Medulla oblongata (tissue), 1 donor: Measurements from ENCODE around the gene CLCN2.

Experiments used
- DNase-seq: peaks from one replicate; pipeline ENCODE4 v3.0.0-alpha.2; 2015; ENCODE audit errors: extremely low spot score

The CLCN2 gene

GRCh38 chr3:184325715-184326369, 35.6 kb downstream of the CLCN2 start:
- DNase-seq = no peak

GRCh38 chr3:184325269-184325668, 36.1 kb downstream of the CLCN2 start:
- DNase-seq = no peak

- DNase-seq = no peak
Measured at GRCh38 chr3:184323696-184324095, 37.7 kb downstream of the CLCN2 start.

DNA sequence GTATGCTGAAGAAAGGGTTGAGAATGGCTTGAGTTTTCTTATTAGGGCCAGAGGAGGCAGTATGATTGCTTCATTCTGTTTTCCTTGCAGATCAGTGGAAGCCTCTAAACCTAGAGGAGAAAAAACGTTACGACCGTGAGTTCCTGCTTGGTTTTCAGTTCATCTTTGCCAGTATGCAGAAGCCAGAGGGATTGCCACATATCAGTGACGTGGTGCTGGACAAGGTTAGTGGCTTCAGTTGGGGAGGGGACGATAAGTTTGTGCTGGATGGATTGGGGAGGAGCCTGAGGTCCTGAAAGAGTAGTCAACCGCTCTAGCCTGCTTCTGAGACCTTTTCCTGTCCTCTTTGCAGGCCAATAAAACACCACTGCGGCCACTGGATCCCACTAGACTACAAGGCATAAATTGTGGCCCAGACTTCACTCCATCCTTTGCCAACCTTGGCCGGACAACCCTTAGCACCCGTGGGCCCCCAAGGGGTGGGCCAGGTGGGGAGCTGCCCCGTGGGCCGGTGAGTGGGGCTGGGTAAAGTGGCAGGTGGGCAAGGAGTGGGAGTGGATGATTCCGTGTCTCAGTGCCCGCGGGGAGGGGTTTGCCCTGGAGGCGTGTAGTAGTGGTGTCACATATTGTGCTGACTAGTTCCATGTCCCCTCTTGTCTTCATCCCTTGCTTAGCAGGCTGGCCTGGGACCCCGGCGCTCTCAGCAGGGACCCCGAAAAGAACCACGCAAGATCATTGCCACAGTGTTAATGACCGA, 38.5 kb downstream of the CLCN2 start:
- no peak for DNase-seq

GRCh38 chr3:184321666-184322065, 39.7 kb downstream of the CLCN2 start:
- DNase-seq = no peak

DNA sequence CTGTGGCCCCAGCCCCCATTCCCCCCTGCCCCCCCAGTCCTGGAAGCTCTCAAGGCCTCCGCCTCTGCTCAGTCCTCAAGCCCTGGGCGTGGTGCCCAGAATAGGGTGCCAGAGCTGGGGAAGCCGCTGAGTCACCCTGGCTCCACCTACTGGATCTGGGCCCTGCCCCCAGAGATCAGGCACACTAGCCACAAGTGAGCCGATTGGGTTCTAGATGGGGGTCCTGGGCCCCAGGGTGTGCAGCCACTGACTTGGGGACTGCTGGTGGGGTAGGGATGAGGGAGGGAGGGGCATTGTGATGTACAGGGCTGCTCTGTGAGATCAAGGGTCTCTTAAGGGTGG, 41.3 kb downstream of the CLCN2 start:
- DNase-seq = peak; percentile 98

DNA sequence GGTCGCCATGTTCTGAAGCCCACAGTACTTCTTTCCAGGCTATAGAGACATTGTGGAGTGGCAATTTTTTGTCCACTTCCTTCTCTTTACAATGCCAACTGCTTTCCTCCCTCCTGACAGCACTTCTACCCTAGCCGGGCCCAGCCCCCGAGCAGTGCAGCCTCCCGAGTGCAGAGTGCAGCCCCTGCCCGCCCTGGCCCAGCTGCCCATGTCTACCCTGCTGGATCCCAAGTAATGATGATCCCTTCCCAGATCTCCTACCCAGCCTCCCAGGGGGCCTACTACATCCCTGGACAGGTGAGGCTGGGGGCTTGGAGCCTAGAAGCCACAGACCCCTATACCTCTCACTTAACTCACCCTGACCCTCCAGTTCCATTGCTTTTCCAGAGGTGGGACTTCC, 44.2 kb downstream of the CLCN2 start:
- no peak for DNase-seq

- no peak for DNase-seq
Measured at GRCh38 chr3:184316792-184317191, 44.6 kb downstream of the CLCN2 start.

DNA sequence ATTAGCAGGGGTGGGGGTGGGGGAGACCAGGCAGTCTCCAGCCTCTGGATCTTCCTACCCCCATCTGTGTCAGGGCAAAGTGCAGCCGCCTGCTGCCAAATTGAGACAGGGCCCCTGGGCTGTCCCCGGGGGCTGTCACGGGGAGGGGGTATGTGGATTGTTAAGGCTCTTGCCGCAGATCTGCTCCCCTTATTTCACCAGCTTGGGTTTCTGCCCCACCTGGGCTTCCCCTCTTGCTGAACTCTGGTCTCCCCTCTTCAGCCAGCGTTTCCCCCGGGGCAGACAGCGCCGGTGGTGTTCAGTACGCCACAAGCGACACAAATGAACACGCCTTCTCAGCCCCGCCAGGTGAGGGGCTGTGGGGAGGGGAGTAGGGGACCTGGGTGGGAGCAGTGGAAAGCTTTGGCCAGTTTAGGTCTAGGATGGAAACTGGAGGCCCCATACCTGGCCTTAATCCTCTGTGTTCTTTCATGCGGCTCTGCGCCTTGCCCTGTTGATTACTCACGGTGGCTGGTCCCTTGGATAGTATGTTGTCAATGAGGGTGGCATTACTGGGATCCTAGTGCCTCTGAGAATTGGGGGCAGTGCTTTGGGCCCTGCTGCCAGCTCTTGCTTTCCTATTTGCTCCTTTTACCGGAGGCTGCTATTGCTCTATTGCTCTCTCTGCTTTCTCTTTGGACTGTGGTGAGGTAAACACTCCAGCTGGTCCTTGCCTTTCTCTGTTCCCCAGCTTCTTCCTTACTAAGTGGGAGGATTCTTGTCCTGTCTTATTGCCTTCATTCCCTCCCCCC, 45.3 kb downstream of the CLCN2 start:
- DNase-seq = no peak

DNA sequence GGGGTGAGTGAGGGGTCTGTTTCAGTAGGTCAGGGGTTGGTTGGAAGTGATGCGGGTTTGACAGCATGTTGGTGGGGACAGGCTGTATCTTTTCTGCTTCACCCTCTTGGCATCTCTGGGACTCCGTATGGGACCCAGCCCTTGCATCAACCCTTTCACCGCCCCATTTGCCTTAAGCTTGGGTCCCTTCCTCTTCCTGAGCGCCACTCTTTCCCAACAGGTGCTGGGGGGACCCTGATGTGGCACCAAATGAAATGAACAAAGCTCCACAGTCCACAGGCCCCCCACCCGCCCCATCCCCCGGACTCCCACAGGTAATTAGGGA, 45.9 kb downstream of the CLCN2 start:
- DNase-seq = no peak

GRCh38 chr3:184314700-184315542, 46.5 kb downstream of the CLCN2 start:
- peak; percentile 64 for DNase-seq

- peak; percentile 93 for DNase-seq
Measured at GRCh38 chr3:184314363-184314699, 47.1 kb downstream of the CLCN2 start, which contains the start of gene EIF4G1. Gene EIF4G1 (plus strand): TSS chr3:184314606. CDS start chr3:184315797, 1,191 bp downstream.

DNA sequence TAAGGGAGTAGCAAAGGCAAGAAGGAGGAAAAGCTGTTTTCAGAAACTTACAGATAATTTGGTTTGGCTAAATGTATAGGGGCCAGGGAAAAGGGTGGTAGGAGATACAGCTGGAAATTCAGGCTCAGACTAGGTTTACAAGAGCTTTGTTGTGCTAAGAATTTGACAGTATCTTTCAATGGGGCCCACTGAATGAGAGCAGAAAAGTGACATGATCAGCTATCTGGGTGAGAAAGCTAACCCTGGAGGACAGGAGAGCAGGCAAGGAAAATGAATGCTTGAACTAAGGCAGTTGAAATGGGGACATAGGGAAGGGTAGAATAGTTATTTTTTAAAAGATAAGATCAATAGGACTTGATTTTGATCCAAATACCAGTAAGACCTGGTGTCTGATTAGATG, 49.8 kb downstream of the CLCN2 start:
- DNase-seq = no peak

- DNase-seq = no peak
Measured at GRCh38 chr3:184308744-184309143, 52.7 kb downstream of the CLCN2 start.

GRCh38 chr3:184307915-184308314, 53.5 kb downstream of the CLCN2 start:
- DNase-seq = no peak

- no peak for DNase-seq
Measured at GRCh38 chr3:184306341-184306972, 54.9 kb downstream of the CLCN2 start.

DNA sequence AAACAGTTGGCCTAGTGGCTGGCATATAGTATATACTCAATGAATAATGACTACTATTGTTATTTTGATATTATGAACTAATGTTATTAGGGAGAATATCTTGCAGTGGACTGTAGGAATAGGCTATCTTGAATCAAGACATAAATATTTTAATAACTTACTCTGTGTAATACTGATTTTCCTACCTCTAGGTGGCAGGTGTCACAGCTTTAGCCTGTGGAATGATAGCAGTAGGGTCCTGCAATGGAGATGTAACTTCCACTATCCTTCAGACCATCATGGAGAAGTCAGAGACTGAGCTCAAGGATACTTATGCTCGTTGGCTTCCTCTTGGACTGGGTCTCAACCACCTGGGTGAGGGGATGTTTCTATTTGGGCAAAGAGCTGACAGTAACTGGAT, 55.8 kb downstream of the CLCN2 start:
- no peak for DNase-seq

GRCh38 chr3:184300378-184300720, 61.1 kb downstream of the CLCN2 start:
- no peak for DNase-seq

DNA sequence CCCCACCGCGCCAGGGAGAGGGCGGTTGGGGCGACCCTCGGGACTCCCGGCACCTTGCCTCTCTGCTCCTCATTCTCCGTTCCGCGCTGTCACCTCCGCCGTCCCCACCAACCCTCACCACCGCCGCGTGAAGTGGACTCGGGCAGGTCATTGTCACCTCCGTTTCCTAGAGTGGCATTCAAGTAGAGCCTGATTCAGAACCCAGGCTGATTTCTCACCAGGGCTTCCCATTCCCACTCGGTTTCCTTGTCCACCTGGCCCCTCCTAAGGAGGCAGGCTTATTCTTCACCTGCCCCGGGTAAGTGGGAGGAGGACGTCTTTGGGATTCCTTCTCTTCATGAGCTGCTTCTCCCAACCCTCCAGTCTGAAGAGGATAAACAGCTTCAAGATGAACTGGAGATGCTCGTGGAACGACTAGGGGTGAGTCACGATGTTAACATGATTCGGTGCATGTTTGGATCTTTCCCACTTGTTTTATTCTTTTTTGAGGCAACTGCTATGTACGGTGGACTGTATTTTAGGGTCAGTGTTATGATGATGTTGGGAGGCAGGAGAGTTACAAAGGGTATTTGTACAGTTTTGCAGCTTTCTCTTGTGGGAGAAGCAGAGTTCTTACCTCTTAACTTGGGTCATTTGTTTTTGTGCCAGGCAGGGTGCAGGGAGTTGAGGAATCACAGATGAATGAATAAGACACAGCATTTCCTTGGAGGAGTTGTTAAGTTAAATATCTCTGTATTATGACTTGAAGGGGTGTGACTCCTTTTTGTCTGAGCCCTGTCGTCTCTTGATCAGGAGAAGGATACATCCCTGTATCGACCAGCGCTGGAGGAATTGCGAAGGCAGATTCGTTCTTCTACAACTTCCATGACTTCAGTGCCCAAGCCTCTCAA, 61.7 kb downstream of the CLCN2 start:
- no peak for DNase-seq

DNA sequence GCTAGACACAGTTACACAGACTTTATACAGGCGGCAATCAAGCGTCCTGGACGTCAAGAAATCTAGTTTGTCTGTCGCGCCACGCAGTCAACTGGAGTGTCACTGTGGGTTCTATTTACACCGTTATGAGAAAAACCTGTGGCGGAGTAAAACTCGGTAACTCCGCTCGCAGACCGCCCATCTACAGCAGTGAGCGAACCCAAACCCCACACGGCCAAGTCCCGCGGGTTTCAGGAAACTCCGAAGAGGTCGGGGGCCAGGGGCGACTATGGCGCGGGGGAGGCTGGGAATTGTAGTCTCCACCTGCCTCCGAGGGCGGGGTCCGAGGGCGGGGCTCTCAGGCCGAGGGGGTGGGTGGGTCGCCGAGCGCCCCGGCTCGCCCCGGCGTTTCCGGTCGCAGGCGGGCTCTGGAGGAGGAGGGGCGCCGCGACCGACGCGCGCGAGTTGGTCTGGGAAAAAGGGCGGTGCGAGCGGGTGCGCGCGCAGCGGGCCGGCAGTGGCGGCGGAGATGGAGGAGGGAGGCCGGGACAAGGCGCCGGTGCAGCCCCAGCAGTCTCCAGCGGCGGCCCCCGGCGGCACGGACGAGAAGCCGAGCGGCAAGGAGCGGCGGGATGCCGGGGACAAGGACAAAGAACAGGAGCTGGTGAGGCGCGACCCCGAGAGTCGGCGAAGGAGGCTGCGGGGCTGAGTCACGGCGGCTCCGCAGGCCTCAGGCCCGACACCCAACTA, 62.5 kb downstream of the CLCN2 start, which contains the start of gene PSMD2:
TSS of gene PSMD2 (plus strand) at position 483 of the 729 bp plus-strand sequence. CDS start at position 509, 26 bp downstream.
- peak; percentile 97 for DNase-seq
